GM12873 (cell line): Measurements from ENCODE around the gene POLR3A.

Experiments
- TF ChIP-seq, protein P1 (sequence below): IDR thresholded peaks from 2 replicates; pipeline ENCODE4 v1.5.1; 2012; ENCODE audit warnings: low read depth, mild to moderate bottlenecking, moderate library complexity, low read length, control low read depth; ENCODE audit not compliant: insufficient read depth; ENCODE audit errors: missing control alignments

POLR3A gene

DNA sequence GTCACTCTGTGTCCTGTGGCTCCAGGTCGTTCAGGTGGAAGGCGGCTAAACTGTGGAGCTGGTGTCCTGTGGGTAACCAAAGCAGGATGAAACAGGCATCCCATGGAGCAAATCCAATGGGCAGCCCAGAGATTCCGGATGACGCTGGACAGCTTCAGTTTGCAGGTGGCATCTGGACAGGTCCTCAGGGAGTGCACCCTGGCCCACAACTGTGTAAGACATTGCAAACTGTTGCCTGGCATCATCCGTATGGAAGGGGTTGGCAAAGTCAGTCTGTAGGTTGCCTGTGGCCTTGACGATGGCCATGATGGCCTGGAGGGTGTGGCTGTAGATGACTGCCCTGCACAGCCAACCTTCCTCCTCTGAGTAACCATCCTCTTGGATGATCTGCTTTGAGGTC, 39.8 kb upstream of the POLR3A start:
- TF ChIP-seq, protein P1, sequence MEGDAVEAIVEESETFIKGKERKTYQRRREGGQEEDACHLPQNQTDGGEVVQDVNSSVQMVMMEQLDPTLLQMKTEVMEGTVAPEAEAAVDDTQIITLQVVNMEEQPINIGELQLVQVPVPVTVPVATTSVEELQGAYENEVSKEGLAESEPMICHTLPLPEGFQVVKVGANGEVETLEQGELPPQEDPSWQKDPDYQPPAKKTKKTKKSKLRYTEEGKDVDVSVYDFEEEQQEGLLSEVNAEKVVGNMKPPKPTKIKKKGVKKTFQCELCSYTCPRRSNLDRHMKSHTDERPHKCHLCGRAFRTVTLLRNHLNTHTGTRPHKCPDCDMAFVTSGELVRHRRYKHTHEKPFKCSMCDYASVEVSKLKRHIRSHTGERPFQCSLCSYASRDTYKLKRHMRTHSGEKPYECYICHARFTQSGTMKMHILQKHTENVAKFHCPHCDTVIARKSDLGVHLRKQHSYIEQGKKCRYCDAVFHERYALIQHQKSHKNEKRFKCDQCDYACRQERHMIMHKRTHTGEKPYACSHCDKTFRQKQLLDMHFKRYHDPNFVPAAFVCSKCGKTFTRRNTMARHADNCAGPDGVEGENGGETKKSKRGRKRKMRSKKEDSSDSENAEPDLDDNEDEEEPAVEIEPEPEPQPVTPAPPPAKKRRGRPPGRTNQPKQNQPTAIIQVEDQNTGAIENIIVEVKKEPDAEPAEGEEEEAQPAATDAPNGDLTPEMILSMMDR: no peak

GRCh38 chr10:78066728-78067430, 37.6 kb upstream of the POLR3A start:
- TF ChIP-seq, protein P1: no peak

GRCh38 chr10:78066012-78066411, 36.7 kb upstream of the POLR3A start:
- TF ChIP-seq, protein P1: no peak

DNA sequence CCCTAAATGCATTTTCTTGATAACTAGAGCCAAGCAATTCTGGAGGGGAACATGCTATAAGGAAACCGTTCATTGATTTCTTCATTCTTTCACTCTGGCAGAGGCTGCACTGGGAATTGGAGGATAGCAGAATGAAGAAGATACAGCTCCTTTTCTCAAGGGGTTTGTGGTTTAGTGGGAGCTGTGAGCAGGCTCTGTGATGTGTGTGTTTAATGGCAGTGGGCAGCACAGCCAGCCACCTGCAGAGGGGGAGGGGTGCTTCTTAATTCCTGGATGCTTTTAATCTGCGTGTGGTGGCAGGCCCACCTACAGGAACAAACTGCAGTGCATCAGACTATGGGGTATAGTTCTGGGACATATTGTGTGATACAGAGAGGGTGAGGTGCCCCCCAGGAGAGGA, 36.3 kb upstream of the POLR3A start:
- TF ChIP-seq, protein P1: no peak

- TF ChIP-seq, protein P1: no peak
These were observed 33.9 kb upstream of the POLR3A start for GRCh38 chr10:78063236-78063635.

GRCh38 chr10:78062296-78062695, 33.0 kb upstream of the POLR3A start:
- TF ChIP-seq, protein P1: no peak

DNA sequence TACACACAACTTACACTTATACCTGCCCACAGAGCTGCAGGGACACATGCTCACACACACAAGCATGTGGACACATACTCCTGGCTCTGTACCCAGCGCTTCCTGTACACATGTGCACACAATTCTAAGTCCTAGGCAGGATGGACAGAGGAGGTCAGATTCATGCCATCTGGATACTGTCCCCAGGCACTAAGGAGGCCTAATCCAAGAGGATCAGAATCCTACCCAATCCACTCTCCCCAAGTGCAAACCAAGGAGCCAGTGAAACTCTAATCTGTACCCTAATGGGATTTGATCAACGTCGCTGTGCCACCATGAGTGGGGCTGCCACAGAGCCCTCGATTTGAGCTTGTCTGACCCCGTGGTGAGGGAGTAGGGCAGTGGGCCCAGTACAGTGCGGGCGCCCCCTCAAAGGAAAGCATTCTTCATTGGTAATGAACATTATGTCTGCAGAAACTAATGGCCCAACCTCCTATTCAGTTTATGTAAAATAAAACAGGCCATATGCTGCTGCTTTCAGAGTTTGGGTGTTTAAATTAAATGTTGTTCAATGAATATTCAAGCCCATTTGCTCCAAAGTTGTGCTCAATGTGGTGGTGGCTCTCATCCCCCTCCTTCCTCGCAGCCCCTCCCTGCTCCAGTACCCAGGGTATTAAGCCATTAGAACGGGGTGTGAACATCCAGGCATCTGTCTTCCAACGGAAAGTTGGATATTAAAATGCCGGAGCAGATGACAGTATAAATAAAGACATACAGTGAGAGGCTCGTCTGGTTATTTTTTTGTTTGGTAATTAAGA, 30.8 kb upstream of the POLR3A start:
- TF ChIP-seq, protein P1: no peak
